H1 (cell line): ENCODE results near the gene RUNX1. TPM values are rescaled to one million over a fixed set of nuclear protein-coding genes. Genes with fewer than 3 reads are reported as not detected.
A peak's percentile ranks its signal among the peaks of the same experiment; 100 is the strongest.

ENCODE experiments used
- CTCF ChIA-PET: fragments of 300-600 bp; sonication (Branson Sonifier 250); formaldehyde crosslinking; loops from one replicate; lab custom pipeline; 2021; ENCODE audit not compliant: partially characterized antibody; lab: Charles Lee
- POLR2A ChIA-PET: fragments of 300-600 bp; sonication (Branson Sonifier 250); formaldehyde crosslinking; loops from one replicate; lab custom pipeline; 2021; ENCODE audit warnings: inconsistent platforms; ENCODE audit not compliant: partially characterized antibody; lab: Charles Lee
- DNase-seq, 2 experiments: peaks; one replicate each; pipeline versions ENCODE4 v3.0.0 to v3.0.0-alpha.2; 2010 to 2022; ENCODE audit warnings: low spot score in 2 of 2, low read depth in 1 of 2, mixed read lengths in 1 of 2
- FAIRE-seq: peaks from 2 replicates; lab custom pipeline; 2011; peaks lifted over from hg19 to GRCh38; lab: Jason Lieb, UNC
- H2AFZ ChIP-seq: 2 replicates; pipeline ENCODE4 v1.8.1; 2012; ENCODE audit warnings: low read length, inconsistent platforms
- H2AK5ac ChIP-seq: 2 replicates; pipeline ENCODE4 v1.6.1; 2013; ENCODE audit warnings: low read depth, low read length
- H2BK120ac ChIP-seq: replicated peaks from 2 replicates; pipeline ENCODE3; 2013; ENCODE audit warnings: low read depth, low read length, inconsistent platforms
- H2BK12ac ChIP-seq: 2 replicates; pipeline ENCODE4 v1.6.1; 2013; ENCODE audit warnings: low read depth, low read length
- H2BK15ac ChIP-seq: 2 replicates; pipeline ENCODE4 v1.6.1; 2013; ENCODE audit warnings: low read length
- H2BK20ac ChIP-seq: 2 replicates; pipeline ENCODE4 v1.6.1; 2013; ENCODE audit warnings: low read length
- H2BK5ac ChIP-seq: 2 replicates; pipeline ENCODE4 v1.6.1; 2013; ENCODE audit warnings: low read depth, low read length
- H3K14ac ChIP-seq: 2 replicates; pipeline ENCODE4 v1.6.1; 2013; ENCODE audit warnings: inconsistent platforms; ENCODE audit not compliant: insufficient read length
- H3K18ac ChIP-seq: 2 replicates; pipeline ENCODE4 v1.6.1; 2013; ENCODE audit warnings: low read length; ENCODE audit errors: extremely low read depth
- H3K23ac ChIP-seq: 2 replicates; pipeline ENCODE4 v1.6.1; 2013; ENCODE audit warnings: inconsistent platforms; ENCODE audit not compliant: insufficient read length
- H3K23me2 ChIP-seq: 2 replicates; pipeline ENCODE4 v1.6.1; 2013; ENCODE audit warnings: low read depth, low read length
- H3K27ac ChIP-seq: 2 replicates; pipeline ENCODE4 v1.6.1; 2011; ENCODE audit warnings: low read depth, low read length, inconsistent platforms
- H3K27me3 ChIP-seq, 4 experiments: replicated peaks in 1 of 4; 1 replicate in 1 of 4; 2 replicates in 3 of 4; pipeline versions ENCODE4 v1.6.1 to v1.8.1; 2011 to 2013; ENCODE audit warnings: low read length in 3 of 4, mild to moderate bottlenecking in 3 of 4, inconsistent platforms in 2 of 4, mixed read lengths in 2 of 4, moderate library complexity in 1 of 4; ENCODE audit not compliant: control insufficient read depth in 3 of 4, insufficient read depth in 3 of 4; ENCODE audit errors: extremely low read depth in 1 of 4
- H3K36me3 ChIP-seq, 4 experiments: 2 replicates each; pipeline versions ENCODE4 v1.6.1 to v1.8.1; 2011 to 2013; ENCODE audit warnings: mild to moderate bottlenecking in 4 of 4, low read length in 3 of 4, moderate library complexity in 2 of 4, control low read depth in 1 of 4, inconsistent platforms in 1 of 4; ENCODE audit not compliant: insufficient read depth in 4 of 4, control insufficient read depth in 2 of 4
- H3K4ac ChIP-seq: replicated peaks from 2 replicates; pipeline ENCODE3; 2013; ENCODE audit warnings: low read length, low read depth, mixed read lengths, inconsistent platforms; ENCODE audit not compliant: insufficient read length
- H3K4me1 ChIP-seq, 4 experiments: replicated peaks in 1 of 4; 1 replicate in 1 of 4; 2 replicates in 3 of 4; pipeline versions ENCODE4 v1.6.1 to v1.8.1; 2011 to 2013; ENCODE audit warnings: low read length in 3 of 4, inconsistent platforms in 2 of 4, mixed read lengths in 1 of 4; ENCODE audit not compliant: insufficient read depth in 4 of 4, control insufficient read depth in 3 of 4
- H3K4me2 ChIP-seq, 2 experiments: 2 replicates each; pipeline versions ENCODE4 v1.6.1 to v1.8.1; 2011 to 2013; ENCODE audit warnings: low read depth in 2 of 2, low read length in 2 of 2, control low read depth in 1 of 2, inconsistent platforms in 1 of 2, mild to moderate bottlenecking in 1 of 2; ENCODE audit not compliant: insufficient read depth in 1 of 2
- H3K4me3 ChIP-seq, 4 experiments: fragments of 200-600, 300-600 bp in 1 of 4; sonication (generic), shearing (Covaris generic), sonication (Bioruptor Twin) in 1 of 4; 2 replicates each; pipeline versions ENCODE4 v1.5.1 to v1.8.1; 2011 to 2016; ENCODE audit warnings: low read length in 4 of 4, low read depth in 3 of 4, control low read depth in 2 of 4, inconsistent platforms in 2 of 4, mild to moderate bottlenecking in 2 of 4, mixed read lengths in 1 of 4, moderate library complexity in 1 of 4; ENCODE audit not compliant: insufficient read depth in 2 of 4; ENCODE audit errors: extremely low read depth in 1 of 4
- H3K56ac ChIP-seq: replicated peaks from 2 replicates; pipeline ENCODE3; 2013; ENCODE audit warnings: low read depth, mild to moderate bottlenecking, mixed read lengths, low read length, inconsistent platforms; ENCODE audit not compliant: insufficient read length
- H3K79me1 ChIP-seq: 2 replicates; pipeline ENCODE4 v1.6.1; 2013; ENCODE audit warnings: low read depth, low read length, control low read depth
- H3K79me2 ChIP-seq, 2 experiments: 2 replicates each; pipeline versions ENCODE4 v1.6.1 to v1.8.1; 2012 to 2013; ENCODE audit warnings: low read length in 2 of 2, mild to moderate bottlenecking in 2 of 2, inconsistent platforms in 1 of 2; ENCODE audit not compliant: insufficient read depth in 2 of 2, control insufficient read depth in 1 of 2
- H3K9ac ChIP-seq, 4 experiments: replicated peaks in 1 of 4; 1 replicate in 1 of 4; 2 replicates in 3 of 4; pipeline versions ENCODE4 v1.6.1 to v1.8.1; 2011 to 2013; ENCODE audit warnings: low read depth in 3 of 4, low read length in 3 of 4, control low read depth in 2 of 4, mild to moderate bottlenecking in 2 of 4, moderate library complexity in 2 of 4, inconsistent platforms in 1 of 4; ENCODE audit errors: extremely low read depth in 1 of 4
- H3K9me3 ChIP-seq, 2 experiments: 2 replicates each; pipeline versions ENCODE4 v1.6.1 to v1.8.1; 2012 to 2013; ENCODE audit warnings: mild to moderate bottlenecking in 2 of 2, moderate library complexity in 2 of 2, control low read depth in 1 of 2, inconsistent platforms in 1 of 2, low read depth in 1 of 2, low read length in 1 of 2, mixed read lengths in 1 of 2; ENCODE audit not compliant: insufficient read depth in 2 of 2
- H4K20me1 ChIP-seq, 2 experiments: replicated peaks in 1 of 2; 2 replicates each; pipeline versions ENCODE3 to v1.8.1; 2011 to 2013; ENCODE audit warnings: inconsistent platforms in 2 of 2, low read length in 2 of 2, mild to moderate bottlenecking in 1 of 2; ENCODE audit not compliant: insufficient read depth in 2 of 2, control insufficient read depth in 1 of 2
- H4K5ac ChIP-seq: 2 replicates; pipeline ENCODE4 v1.6.1; 2013; ENCODE audit warnings: low read length, low read depth, mixed read lengths, inconsistent platforms; ENCODE audit not compliant: insufficient read length
- H4K8ac ChIP-seq: 2 replicates; pipeline ENCODE4 v1.8.0; 2013; ENCODE audit warnings: mild to moderate bottlenecking, moderate library complexity, low read length, inconsistent platforms; ENCODE audit not compliant: insufficient read depth; ENCODE audit errors: extremely low read depth
- H4K91ac ChIP-seq: replicated peaks from 2 replicates; pipeline ENCODE3; 2013; ENCODE audit warnings: low read length, mixed read lengths, inconsistent platforms; ENCODE audit not compliant: insufficient read length
- EP300 ChIP-seq, 2 experiments: IDR thresholded peaks; 1 replicate in 1 of 2; 2 replicates in 1 of 2; pipeline ENCODE4 v1.6.1; 2011 to 2012; ENCODE audit warnings: low read depth in 2 of 2, low read length in 2 of 2, mild to moderate bottlenecking in 2 of 2, borderline replicate concordance in 1 of 2, inconsistent platforms in 1 of 2, moderate library complexity in 1 of 2
- JUND ChIP-seq: IDR thresholded peaks from 2 replicates; pipeline ENCODE4 v1.6.1; 2011; ENCODE audit warnings: mild to moderate bottlenecking, improper control_type of control experiment, low read length
- KDM5A ChIP-seq: fragments of 200-600 bp; IDR thresholded peaks from 2 replicates; pipeline ENCODE4 v1.7.1; 2012; ENCODE audit warnings: mild to moderate bottlenecking, low read length, inconsistent platforms, mixed read lengths
- RXRA ChIP-seq: IDR thresholded peaks from 2 replicates; pipeline ENCODE4 v1.6.1; 2011; ENCODE audit warnings: low read depth, mild to moderate bottlenecking, low read length, moderate library complexity; ENCODE audit not compliant: insufficient read depth
- SAP30 ChIP-seq: fragments of 300-600 bp; sonication (generic); IDR thresholded peaks from 2 replicates; pipeline ENCODE4 v1.7.1; 2012; ENCODE audit warnings: low read length, moderate library complexity, mild to moderate bottlenecking, inconsistent platforms; ENCODE audit not compliant: insufficient read depth, insufficient replicate concordance
- SP1 ChIP-seq: IDR thresholded peaks from 2 replicates; pipeline ENCODE4 v1.6.1; 2011; ENCODE audit warnings: low read depth, low read length
- SRF ChIP-seq: IDR thresholded peaks from 2 replicates; pipeline ENCODE4 v1.6.1; 2011; ENCODE audit warnings: mild to moderate bottlenecking, low read depth, low read length, moderate library complexity
- TBP ChIP-seq: IDR thresholded peaks from 2 replicates; pipeline ENCODE4 v1.6.1; 2011; ENCODE audit warnings: low read depth, low read length, improper control_type of control experiment
- WGBS, 2 experiments: shearing (Covaris generic) in 1 of 2; methylation state at CpG; one replicate each; pipeline versions ENCODE4 v1.1.6 to v1.1.7; 2013 to 2015; ENCODE audit warnings: low lambda C conversion rate in 2 of 2, mixed read lengths in 2 of 2, inconsistent platforms in 1 of 2, low coverage in 1 of 2, missing lambda C conversion rate in 1 of 2; ENCODE audit not compliant: insufficient replicate concordance in 2 of 2, insufficient coverage in 1 of 2, insufficient read length in 1 of 2; ENCODE audit errors: extremely low coverage in 1 of 2, missing lambda C conversion rate in 1 of 2; 5-methylcytosine and 5-hydroxymethylcytosine counted together
- polyA plus RNA-seq, 7 experiments: library from polyadenylated mRNA; depleted of rRNA in 3 of 7; stranded (reverse) in 5 of 7; unstranded in 2 of 7; fragments of >200 nt in 5 of 7; fragments of 200-250 nt in 2 of 7; gene quantifications; 1 replicate in 5 of 7; 2 replicates in 1 of 7; 4 replicates in 1 of 7; pipeline versions ENCODE4 v1.2.1 to v1.2.3, GENCODE V29; 2011 to 2013; ENCODE audit warnings: missing spikeins in 2 of 7, mixed read lengths in 2 of 7
- total RNA-seq: library from RNA; stranded (reverse); fragmentation: NEBNext Ultra II Directional; extraction: Animal tissue kit (Norgen Biotek cat#: 25700); gene quantifications from 2 replicates; pipeline ENCODE4 v1.2.1, GENCODE V29; 2021
- TF ChIP-seq, protein P1 (sequence below): IDR thresholded peaks from 2 replicates; pipeline ENCODE4 v1.6.1; 2012; ENCODE audit warnings: low read length, inconsistent platforms

Gene RUNX1
- total and polyA plus RNA-seq, 2 of the 8 experiments (the other 6 are each of a cell fraction or from before 2014, with no cell fraction given) = 0.20 to 0.60 TPM

DNA sequence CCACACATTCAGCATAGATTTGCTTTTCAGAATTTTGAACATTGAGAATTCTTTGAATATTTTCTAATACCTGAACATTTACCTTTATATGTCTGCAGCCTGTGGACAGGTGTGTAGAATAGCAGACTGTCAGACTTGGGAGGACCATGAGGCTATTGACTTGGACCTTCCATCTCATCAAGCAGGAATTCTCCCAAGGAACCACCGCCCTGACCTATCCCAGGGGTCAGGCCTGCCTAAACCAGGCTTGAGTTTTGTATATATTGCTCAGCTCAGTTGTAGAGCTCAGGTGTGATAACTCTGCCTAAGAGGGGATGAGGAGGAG lies 53.2 kb downstream of the RUNX1 start:
- no peak for FAIRE-seq

More for the DNA sequence above, 53.2 kb downstream of the RUNX1 start:
- no peak overlapping the region for H3K4ac ChIP-seq
- H3K23me2 ChIP-seq = peaks cover 5% of the 10 kb centered on the region; the same call in 1 of the 2 replicates
- H3K27ac ChIP-seq = no peak overlapping the region
- no peaks in the 10 kb centered on the region for H3K27me3 ChIP-seq
- no peak overlapping the region for H3K14ac ChIP-seq
- peaks cover 0 to 3% (median 0%) of the 10 kb centered on the region in 4 experiments; a peak in 1 of 7 replicates for H3K4me1 ChIP-seq
- H2AK5ac ChIP-seq = no peak overlapping the region
- no peak overlapping the region for H2BK12ac ChIP-seq
- H3K18ac ChIP-seq = no peak overlapping the region
- ChIA-PET POLR2A (no interaction called here), CTCF (interaction anchor here (1.7 kb wide), 1 partner anchor 9 kb away, joined by 3 read pairs; no protein-coding TSS in a partner anchor)
- no peaks in the 10 kb centered on the region for H3K79me2 ChIP-seq
- H2BK20ac ChIP-seq = no peak overlapping the region
- no peak overlapping the region for H4K5ac ChIP-seq
- H3K79me1 ChIP-seq = no peaks in the 10 kb centered on the region
- H4K20me1 ChIP-seq = no peaks in the 10 kb centered on the region
- no peak overlapping the region for H4K8ac ChIP-seq
- 91% methylated on average over 1 of the region's 1 CpG; no CpG with 5 or more reads in 1 of the 2 experiments for WGBS, 2 experiments
- H3K9me3 ChIP-seq = no peaks in the 10 kb centered on the region
- H2BK15ac ChIP-seq = no peak overlapping the region
- TF ChIP-seq, protein P1, sequence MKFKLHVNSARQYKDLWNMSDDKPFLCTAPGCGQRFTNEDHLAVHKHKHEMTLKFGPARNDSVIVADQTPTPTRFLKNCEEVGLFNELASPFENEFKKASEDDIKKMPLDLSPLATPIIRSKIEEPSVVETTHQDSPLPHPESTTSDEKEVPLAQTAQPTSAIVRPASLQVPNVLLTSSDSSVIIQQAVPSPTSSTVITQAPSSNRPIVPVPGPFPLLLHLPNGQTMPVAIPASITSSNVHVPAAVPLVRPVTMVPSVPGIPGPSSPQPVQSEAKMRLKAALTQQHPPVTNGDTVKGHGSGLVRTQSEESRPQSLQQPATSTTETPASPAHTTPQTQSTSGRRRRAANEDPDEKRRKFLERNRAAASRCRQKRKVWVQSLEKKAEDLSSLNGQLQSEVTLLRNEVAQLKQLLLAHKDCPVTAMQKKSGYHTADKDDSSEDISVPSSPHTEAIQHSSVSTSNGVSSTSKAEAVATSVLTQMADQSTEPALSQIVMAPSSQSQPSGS = no peak
- no peak for TF ChIP-seq RXRA
- no peak for TF ChIP-seq SRF
- no peak for TF ChIP-seq TBP
- TF ChIP-seq KDM5A = no peak
- no peak for TF ChIP-seq EP300 (IDR thresholded peaks at IDR 0.05; ENCODE audit: borderline replicate concordance in 1 of 2, low read depth in 2 of 2, low read length in 2 of 2)
- TF ChIP-seq JUND = no peak
- no peak for TF ChIP-seq SP1
- TF ChIP-seq SAP30 = no peak
- no peak for DNase-seq
- H2BK5ac ChIP-seq = no peak overlapping the region
- H4K91ac ChIP-seq = no peak overlapping the region
- H2AFZ ChIP-seq = 0 out of 2 replicates have a peak overlapping the region, but pooled peaks have one; percentile 24
- no peak overlapping the region for H2BK120ac ChIP-seq
- no peak overlapping the region for H3K4me2 ChIP-seq
- H3K9ac ChIP-seq = no peak overlapping the region
- no peak overlapping the region for H3K23ac ChIP-seq
- no peak overlapping the region for H3K56ac ChIP-seq
- H3K36me3 ChIP-seq = no peaks in the 10 kb centered on the region
- no peak overlapping the region for H3K4me3 ChIP-seq
